Measurements from ENCODE around the gene TNFRSF6B.

TNFRSF6B gene

GRCh38 chr20:63693083-63693732, 3.2 kb upstream of the TNFRSF6B start:
- no peak for TF ChIP-seq CTCF (IDR thresholded peaks at IDR 0.05; ENCODE audit: borderline replicate concordance, control extremely low read depth, extremely low read depth, insufficient read depth, missing control alignments)
- DNase-seq (ENCODE audit: low spot score) = no peak
- in situ Hi-C loops (cut with MboI; ENCODE audit: low sequenced_read_pairs, unreplicated experiment) = no loop called here

DNA sequence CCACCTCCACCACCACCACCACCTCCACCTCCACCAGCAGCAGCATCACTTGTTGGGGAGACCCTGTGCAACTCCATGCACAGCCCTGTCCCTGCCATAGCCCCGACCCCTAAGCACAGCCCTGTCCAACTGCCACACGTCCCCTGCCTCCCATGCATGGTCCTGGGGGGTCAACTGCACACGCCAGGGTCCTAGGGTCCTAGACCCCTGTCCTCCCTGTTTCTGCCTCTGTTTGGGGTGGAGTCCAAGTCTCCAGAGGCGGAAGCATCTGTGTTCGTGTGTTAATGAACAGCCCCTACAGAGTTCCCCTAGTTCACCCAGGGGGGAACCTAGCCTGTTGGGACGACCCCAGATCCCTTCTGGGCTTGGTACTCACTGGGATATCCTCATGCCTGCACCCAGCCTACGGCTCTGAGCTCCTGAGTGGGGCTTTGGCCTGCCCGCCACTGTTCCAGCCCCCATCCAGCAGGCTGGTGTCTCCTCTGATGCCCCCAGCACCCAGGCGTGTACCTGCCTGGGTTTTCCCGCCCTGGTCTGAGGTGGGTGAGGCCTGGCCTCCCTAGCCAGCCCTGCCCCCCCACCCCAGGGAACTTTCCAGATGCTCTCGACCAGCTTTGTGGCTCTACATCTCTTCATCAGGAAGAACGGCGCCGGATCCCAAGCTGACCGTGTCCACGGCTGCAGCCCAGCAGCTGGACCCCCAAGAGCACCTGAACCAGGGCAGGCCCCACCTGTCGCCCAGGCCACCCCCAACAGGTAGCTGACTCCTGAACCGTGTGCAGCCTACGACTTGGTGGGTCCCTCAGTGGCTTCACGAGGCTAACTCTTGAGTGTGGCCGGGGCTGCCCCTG, 2.5 kb upstream of the TNFRSF6B start:
- no peak for DNase-seq (ENCODE audit: low spot score)
- no peak for TF ChIP-seq CTCF (IDR thresholded peaks at IDR 0.05; ENCODE audit: borderline replicate concordance, control extremely low read depth, extremely low read depth, insufficient read depth, missing control alignments)
- in situ Hi-C loops (cut with MboI; ENCODE audit: low sequenced_read_pairs, unreplicated experiment) = no loop called here

- no peak for TF ChIP-seq CTCF (IDR thresholded peaks at IDR 0.05; ENCODE audit: borderline replicate concordance, control extremely low read depth, extremely low read depth, insufficient read depth, missing control alignments)
- DNase-seq (ENCODE audit: low spot score) = no peak
- in situ Hi-C loops (cut with MboI; ENCODE audit: low sequenced_read_pairs, unreplicated experiment) = no loop called here
Observed at GRCh38 chr20:63694584-63695423, 1.6 kb upstream of the TNFRSF6B start.

- no peak for TF ChIP-seq CTCF (IDR thresholded peaks at IDR 0.05; ENCODE audit: borderline replicate concordance, control extremely low read depth, extremely low read depth, insufficient read depth, missing control alignments)
- in situ Hi-C loops (cut with MboI; ENCODE audit: low sequenced_read_pairs, unreplicated experiment) = no loop called here
- no peak for DNase-seq (ENCODE audit: low spot score)
Observed at GRCh38 chr20:63695424-63696305, 787 bp upstream of the TNFRSF6B start.

GRCh38 chr20:63696306-63696627, 185 bp upstream of the TNFRSF6B start:
- in situ Hi-C loops (cut with MboI; ENCODE audit: low sequenced_read_pairs, unreplicated experiment) = no loop called here
- no peak for DNase-seq (ENCODE audit: low spot score)
- no peak for TF ChIP-seq CTCF (IDR thresholded peaks at IDR 0.05; ENCODE audit: borderline replicate concordance, control extremely low read depth, extremely low read depth, insufficient read depth, missing control alignments)

All from GM13976 (cell line).